GM19324 (cell line): ENCODE measurements around the gene OR51B5.
"Not testable (repeated sequence)": the region's sequence is repeated elsewhere in the genome, so short reads cannot be mapped to it uniquely, and the experiment has no call there.

Source experiments
- ATAC-seq: cut with Tn5 transposase; IDR thresholded peaks from one replicate; pipeline ENCODE4 v1.9.1; 2021; ENCODE audit warnings: mild to moderate bottlenecking, moderate library complexity; ENCODE audit not compliant: unreplicated experiment, low FRiP score

OR51B5 gene, protein sequence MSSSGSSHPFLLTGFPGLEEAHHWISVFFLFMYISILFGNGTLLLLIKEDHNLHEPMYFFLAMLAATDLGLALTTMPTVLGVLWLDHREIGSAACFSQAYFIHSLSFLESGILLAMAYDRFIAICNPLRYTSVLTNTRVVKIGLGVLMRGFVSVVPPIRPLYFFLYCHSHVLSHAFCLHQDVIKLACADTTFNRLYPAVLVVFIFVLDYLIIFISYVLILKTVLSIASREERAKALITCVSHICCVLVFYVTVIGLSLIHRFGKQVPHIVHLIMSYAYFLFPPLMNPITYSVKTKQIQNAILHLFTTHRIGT

DNA sequence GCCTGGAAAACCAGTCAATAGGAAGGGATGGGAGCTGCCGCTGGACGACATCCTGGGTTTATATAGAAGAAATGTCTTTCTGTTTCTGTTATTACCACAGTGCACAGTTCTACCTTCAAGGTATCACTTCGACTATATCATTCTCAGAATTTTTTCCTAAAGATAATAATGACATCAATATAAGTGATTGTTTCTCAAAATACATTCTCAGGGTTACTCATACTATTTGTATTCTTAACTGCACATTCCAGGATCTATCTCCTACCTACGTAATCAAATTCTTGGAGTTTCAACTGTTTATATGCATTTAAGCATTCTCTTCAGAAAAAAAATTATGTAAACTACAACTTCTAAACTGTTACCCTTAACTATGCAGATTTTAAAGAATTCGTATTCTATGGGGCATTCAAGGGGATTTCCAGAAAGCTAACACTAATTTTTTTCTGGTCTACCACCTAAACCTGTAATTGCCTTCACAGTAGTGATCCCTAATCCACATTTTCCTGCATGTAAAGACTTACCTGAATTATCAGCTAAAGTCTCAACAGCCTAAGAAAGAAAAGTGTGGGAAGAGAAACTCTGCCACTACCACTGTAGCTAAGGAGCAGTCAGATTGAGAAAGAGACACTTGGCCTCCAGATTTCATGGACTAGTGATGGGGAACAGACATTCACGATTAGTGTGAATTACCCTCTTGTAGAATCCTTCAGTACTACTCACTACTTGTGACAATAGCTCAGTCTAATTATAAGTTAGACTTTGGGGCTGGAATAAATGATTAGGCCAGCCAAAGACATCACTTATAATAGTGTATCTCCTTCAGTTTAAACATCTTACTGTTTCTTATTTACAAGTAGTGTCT lies at the start of gene OR51B5:
TSS of gene OR51B5 (minus strand) at position 51 of the 862 bp plus-strand sequence. CDS start at position 51, 0 bp downstream.
- ATAC-seq, result no peak

DNA sequence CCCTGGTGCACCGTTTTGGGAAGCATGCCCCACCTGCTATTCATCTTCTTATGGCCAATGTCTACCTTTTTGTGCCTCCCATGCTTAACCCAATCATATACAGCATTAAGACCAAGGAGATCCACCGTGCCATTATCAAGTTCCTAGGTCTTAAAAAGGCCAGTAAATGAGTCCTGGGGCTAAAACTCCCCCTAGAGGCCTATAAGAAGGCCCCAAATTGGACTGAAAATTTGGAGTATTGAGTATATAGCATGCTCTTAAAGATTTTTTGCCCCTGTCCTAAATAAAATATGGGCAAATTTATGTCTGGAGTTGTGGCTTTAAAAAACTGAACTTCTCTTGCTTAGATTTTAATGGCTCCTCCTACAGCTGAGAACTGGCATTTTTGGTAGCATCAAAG lies 46.9 kb upstream of the OR51B5 start:
- no peak for ATAC-seq

DNA sequence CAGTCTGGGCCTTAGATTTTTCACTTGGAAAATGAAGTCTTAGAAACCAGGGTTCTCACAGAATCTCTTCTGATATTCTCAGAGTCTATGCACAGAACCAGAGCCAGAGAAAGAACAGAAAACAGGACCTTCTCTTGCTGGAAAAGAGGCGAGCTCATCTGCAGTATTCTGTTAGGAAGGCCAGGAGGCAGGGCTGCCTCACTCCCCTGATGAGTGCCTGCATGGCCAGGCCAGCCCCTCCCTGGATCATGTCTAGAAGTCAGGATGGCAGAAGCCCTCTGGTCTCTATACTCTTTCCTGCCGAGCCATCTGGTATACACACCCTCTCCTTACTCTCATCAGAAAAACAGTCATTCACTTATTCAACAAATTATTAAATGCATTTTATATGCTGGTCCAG lies 41.0 kb upstream of the OR51B5 start:
- no peak for ATAC-seq

DNA sequence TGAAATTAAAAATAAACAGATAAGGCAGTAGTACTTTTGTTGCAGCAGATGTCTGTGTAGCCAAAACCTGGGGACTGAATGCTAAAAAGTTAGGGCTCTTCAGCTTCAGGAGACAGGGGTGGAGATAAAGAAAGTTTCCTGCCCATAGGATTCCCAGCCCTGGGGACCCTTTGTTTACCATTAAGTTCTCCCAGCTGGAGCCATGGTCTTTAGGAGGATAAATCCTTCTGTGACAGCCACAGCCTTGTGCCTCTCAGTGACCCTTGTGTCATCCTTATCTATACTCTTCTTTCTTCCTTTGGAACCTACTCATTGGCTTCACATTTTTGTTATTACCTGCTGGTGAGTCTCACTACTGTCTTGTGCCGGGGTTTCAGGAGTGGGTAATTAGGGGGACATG lies 40.3 kb upstream of the OR51B5 start, which contains the start of gene OR51M1:
TSS of gene OR51M1 (plus strand) at position 237 of the 400 bp plus-strand sequence. CDS start 5,587 bp downstream, outside the sequence.
- no peak for ATAC-seq

DNA sequence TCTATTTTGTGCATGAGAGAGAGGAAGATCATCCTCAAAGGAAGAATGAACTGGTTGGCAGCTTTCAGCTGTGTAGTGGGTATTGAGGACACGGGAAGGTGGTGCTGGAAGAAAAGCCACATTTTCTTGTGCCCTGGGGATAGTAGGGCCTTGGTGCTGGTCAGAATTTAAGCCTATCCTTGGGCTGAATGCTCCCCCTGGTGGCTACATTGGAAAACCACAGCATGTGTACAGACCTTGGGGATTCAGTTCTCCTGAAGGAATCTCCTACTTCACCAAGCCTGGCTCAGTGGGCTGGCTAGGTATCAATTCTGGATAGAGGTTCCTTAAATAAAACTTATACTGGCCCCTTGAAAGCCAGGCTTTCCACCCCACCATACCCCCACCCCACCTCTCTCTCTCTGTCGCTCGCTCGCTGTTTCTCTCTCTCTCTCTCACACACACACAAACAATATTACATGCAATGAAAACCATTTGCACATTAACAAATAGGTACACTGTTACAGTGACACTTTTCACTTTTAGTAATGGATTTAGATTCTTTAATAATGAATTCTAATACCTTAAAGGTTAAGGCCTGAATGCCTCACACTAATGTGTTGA lies 37.5 kb upstream of the OR51B5 start:
- peak; percentile 86 for ATAC-seq

DNA sequence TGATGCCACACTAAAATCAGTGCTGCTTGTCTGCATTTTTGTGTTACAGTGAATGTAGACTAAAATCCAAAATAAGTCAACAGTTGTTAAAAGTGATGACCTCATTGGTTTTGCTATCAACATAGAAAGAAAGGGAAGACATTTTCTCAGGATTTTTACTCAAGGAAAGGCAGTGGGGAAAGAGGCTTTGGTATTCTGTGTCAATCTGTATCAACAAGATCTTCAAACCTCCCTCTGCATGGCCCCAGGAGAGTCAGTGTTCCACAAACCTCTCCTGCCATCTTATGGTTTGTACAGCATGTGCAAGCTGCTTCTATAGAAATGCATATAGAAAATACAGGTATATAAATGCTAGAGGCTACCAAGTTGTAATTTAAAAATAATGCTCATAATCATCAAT lies 26.5 kb upstream of the OR51B5 start:
- ATAC-seq, result no peak

DNA sequence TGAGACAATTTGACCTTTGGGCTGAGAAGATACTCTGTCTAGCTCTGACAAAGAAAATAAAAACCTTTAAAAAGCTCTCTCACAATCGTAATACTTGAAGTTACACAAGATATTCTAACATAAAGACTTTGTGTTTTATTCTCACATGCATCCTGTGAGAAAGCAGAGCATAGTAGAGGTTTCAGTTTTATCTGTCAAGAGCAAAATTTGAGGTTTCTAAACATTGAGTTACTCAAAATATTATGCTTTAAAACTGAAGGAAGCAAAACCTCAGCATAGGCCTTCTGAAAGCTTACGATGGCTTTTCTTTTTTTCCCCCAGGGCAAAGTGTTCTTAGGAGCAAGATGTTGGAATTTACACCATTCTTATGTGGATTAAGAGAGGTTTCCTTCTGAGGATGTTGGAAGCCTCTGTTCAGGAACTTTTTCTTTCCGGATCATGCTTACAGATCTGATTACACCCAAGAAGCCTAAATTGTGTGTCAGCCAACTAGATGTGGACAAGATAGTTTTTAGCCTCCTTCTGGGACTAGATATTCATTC lies 25.2 kb upstream of the OR51B5 start:
- peak; percentile 52 for ATAC-seq

DNA sequence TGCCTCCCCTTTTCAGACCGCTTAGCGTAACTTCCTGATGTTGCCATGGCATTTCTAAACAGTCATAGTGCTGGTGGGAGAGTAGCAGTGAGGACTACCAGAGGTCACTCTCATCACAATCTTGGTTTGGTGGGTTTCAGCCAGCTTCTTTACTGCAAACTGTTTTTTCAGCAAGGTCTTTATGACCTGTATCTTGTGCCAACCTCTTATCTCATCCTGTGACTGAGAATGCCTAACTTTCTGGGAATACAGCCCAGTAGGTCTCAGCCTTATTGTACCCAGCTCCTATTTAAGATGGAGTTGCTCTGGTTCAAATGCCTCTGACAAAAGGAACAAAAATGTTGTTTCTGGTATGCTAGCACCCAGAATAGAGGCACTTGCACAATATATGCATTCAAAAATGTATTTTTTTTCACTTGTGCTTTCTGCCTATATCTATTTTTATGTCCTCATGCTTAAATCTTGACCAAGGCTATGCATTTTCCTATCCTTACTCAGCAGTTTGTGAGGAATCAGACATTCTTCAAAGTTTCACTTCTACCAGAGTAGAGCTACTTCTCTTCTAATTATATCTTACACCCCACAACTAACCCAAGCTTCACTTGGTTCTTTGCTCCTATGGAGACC lies 24.2 kb upstream of the OR51B5 start:
- no peak for ATAC-seq

DNA sequence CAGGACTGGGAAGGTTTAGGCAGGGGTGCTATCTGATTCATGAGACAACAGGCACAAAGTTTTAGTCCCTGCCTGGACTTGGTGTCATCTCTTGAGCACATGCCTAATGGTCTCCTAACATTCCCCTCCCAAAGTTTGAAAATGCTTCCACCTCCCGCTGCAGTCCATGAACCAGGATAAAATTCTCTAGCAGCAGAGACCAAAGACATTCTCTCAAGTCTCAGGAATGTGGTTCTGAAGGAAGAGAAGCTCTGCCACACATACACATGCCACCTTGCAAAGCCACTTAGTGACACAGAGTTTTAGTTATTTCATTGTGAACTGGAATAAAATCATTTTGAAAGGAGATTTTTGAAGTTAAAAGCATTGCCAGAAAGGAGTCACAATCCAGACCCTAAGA lies 23.5 kb upstream of the OR51B5 start:
- no peak for ATAC-seq

DNA sequence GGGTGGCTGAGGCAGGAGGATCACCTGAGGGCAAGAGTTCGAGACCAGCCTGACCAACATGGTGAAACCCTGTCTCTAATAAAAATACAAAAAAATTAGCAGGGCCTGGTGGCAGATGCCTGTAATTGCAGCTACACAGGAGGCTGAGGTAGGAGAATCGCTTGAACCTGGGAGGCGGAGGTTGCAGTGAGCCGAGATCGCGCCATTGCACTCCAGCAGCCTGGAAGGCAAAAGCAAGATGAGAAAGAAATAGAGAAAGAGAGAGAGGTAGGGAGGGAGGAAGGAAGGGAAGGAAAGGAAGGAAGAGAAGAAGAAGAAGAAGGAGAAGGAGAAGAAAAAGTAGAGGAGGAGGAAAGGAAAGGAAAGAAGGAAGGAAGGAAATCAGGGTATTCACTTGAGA lies 23.0 kb upstream of the OR51B5 start:
- ATAC-seq, result not testable (repeated sequence)

DNA sequence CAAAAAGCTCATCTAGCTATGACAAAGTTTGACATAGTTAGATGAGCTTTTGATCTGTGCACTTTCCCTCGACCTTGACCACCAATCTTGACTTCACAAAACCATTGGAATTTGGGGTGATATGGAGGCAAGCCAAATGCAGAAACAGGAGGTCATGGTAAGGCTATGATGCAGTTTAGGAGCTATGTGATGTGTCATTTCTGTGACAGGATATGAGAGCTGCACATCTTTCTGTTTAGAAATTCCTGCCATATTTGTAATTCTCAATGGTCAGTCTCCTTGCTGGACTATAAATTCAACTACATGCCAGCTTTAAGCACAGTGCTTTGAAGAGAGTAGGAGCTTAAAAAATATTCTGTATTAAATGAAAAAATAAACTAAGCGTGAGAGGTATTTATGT lies 20.9 kb upstream of the OR51B5 start:
- no peak for ATAC-seq

DNA sequence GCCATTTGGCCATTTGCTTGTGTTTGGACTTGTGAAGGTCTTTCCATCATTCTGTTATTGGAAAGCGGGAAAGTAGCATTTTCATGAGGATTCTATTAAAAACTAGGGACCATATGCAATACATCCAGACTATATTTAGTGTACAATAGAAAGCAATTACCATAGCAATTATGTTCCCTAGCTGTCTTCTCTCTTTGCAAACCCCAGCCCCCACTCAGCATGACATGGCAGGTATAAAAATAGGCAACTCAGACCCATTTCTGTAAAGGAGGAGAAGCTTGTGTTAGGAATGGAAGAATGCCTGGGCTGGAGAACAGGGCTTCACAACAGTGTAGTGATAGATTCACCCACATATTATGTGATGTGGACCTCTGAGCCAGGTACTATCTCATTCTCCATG lies 20.4 kb upstream of the OR51B5 start:
- no peak for ATAC-seq

DNA sequence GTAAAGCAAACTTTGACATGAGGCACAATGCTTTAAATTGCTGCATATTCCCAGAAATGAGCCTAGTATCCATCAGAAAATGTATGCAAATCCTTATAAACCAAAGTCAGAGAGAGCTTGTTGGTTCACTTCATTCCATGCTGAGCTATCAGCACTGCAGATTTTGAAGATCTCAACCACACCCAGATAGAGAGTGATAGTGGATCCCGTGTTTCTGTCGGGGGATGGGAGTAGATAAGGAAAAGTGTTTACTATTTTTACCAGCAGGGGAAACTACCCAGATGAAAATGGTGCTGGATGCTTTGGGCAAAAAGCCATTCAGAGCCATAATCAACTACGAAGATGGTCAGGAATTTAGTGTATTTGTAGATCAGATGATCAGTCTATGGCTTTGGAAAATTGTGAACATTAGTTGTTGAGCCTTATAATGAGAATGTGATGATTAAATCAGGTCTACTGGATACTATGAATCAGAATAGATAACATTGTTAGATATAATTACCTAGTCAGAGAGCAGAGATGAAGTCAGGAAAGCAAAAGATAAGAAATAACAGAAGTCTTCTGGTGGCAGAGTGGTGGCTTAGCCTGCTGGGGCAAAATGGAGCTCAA lies 18.8 kb upstream of the OR51B5 start:
- ATAC-seq, result no peak

DNA sequence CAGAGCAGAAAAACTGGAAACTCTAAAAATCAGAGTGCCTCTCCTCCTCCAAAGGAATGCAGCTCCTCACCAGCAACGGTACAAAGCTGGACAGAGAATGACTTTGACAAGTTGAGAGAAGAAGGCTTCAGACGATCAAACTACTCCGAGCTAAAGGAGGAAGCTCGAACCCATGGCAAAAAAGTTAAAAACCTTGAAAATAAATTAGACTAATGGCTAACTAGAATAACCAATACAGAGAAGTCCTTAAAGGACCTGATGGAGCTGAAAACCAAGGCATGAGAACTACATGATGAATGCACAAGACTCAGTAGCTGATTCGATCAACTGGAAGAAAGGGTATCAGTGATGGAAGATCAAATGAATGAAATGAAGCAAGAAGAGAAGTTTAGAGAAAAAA lies 12.7 kb upstream of the OR51B5 start:
- not testable (repeated sequence) for ATAC-seq

DNA sequence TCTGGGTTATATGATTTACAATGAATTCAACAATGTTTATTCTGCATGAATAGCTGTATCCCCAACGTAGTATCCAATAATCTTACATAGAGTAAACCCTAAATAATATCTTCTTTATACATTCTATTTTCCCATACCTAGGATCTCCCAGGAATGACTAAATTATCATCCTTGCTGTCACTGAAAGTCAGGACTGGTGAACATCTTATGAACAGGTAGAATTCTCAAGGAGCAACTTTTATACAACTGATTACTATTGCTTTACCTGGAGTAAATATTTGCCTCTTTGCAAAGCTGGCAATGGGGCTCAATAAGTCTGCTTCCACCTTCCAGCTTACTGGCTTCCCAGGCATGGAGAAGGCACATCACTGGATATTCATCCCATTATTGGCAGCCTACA lies 7.9 kb upstream of the OR51B5 start, which contains the start of gene OR51B6:
TSS of gene OR51B6 (plus strand) at position 301 of the 400 bp plus-strand sequence. CDS start at position 301, 0 bp downstream.
- no peak for ATAC-seq

DNA sequence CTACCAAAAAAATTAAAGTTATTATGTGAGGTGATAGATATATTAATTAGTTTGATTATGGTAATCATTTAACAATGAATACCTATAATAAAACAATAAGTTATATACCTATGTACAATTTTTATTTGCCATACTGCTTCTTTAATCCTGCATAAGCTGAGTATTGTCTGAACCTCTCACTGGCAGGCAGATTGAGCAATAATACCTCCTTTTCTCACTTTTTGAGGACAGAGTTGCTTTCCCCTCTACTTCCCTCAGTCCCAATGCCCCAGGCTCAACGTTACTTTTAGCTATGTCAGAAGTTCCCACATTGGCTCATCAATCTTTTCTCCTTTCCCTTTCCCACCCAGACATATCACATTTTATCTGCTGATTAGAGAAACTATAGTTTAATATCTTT lies 6.2 kb upstream of the OR51B5 start:
- ATAC-seq, result no peak

DNA sequence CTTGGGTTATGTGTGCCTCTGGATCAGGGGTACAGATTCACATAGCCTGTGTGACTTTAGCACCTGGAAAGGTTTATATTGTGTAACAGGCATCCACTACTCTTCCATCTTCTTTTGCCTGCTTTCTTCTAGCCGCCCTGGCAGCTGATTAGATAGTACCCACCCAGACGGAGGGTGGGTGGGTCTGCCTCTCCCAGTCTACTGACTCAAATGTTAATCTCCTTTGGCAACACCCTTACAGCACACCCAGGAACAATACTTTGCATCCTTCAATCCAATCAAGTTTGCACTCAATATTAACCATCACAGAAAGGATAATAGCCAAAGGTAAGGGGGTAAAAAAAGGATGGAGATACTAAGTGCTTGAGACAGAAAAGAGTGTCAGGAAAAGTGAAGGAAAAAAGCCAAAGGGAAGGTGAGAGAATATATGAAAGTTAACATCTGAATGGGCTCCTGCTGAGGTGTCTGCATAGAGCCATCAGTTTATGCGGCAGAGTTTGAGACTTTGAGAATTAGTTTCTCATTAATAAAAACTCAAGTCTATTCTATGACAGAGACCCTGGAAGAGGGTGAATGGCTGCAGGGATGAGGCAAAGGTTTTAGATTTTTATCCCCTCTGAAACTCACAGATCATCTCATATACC lies 5.3 kb upstream of the OR51B5 start:
- ATAC-seq, result no peak

DNA sequence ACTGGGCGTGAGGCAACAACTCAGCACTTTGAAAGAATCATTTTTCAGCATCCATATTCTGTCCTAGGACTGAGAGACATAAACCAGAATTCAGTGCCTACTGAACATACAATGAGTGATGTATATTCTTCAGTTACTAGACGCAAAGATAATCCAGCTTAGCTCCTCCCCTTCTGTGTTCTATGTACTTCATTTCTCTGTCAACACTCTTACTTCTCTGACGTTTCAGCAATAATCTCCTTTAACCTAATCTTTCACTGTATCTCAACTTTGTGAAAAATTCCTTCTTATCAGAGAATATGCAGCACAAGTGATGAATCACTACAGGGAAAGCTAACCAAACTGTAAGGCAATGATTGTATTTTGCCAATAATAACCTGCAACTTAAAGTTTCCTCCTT lies 2.5 kb upstream of the OR51B5 start:
- ATAC-seq, result no peak

DNA sequence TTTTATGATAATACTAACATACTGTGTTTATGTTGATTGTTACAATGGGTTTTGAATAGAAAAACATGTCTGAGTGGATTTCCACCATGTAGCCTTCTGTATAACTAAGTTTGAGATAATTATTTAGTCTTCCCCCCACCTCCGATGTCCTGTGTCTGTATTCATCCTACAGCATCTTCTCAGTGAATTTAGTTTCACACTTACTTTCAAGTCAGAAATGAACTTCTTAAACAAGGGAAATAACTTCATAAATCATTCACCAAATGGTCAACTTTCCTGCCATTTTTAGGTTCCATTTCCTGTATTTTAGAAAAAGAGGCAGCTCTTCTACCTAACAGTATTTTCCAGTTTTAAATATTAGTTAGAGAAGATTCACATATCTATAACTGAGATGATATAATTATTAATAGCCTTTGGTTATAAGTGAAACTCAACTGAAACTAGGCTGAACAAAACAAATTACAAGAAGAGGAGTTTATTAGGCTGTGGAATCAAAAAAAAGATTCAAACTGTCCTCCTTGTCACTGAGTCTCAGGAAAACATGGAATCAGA lies 3.5 kb downstream of the OR51B5 start:
- ATAC-seq, result peak; percentile 64
